ENCODE data around the gene AGXT.

Gene AGXT

DNA sequence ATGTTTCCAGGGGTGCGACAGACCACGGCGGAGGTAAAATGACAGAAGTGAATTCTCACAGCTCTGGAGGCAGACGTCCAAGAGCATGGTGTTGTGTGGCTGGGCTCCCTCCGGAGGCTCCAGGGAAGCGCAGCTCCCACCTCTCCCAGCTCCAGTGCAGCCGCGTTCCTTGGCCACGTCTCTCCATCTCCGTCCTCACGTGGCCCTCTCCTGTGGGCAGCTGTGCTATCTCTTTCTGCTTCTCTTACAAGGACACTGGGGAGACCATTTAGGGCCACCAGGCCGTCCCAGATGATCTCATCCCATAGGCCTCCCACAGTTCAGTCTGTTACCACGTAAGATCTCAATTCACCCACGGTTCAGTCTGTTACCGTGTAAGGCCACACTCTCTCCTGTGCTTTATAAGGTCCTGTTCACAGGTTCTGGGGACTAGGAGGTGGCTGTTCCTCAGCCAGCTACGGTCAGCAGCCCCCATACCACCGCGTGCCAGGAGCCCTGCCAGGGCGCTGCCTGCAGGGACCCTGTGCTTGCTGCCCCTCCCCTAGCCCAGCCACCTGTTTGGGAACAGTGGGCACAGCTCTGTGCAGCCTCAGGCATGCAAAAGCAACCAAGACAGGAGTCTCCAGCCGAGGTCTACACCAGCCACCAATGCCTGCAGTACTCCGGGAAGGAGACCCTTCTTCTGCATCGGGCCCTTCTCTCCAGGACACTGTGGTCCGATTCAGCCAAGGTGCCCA lies 30.3 kb downstream of the AGXT start:
- TF ChIP-seq POLR2A (IDR thresholded peaks at IDR 0.05; ENCODE audit: low read length), result no peak
- no peak for TF ChIP-seq GATA1 (IDR thresholded peaks at IDR 0.05; ENCODE audit: low read depth, low read length)
- no peak for DNase-seq

- no peak for DNase-seq
These were observed 30.8 kb downstream of the AGXT start for GRCh38 chr2:240899468-240899865.

DNA sequence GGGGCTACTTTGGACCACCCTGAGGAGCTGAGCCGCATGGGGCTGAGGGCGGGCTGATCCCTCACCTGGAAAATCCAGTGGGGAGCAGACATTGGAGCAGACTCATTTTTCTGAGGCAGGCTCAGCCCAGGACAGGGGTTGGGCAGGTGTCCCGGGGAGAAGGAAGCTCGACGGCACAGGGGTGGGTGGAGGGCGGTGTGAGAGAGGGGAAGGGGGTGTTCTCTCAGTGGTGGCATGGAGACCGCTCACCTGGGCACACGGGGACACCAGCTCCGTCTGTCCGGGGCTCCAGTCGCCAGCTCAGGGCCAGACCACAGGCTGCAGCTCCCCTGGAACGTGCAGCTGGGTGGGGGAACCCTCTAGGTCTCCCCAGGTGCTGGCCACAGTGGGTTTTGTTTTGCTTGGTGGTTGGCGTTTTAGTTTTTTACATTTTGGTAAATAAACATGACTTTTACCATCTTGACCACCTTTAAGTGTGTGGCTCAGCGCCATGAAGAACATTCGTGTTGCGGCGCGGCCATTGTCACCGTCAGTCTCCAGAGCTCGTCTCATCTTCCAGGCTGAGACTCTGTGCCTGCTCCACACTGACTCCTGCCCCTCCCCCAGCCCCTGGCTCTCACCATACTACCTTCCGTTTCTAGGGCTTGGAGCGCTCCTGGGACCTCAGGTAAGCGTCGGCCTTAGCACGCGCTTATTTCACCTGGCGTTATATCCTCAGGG lies 31.7 kb downstream of the AGXT start:
- TF ChIP-seq POLR2A (IDR thresholded peaks at IDR 0.05; ENCODE audit: low read length), result no peak
- TF ChIP-seq GATA1 (IDR thresholded peaks at IDR 0.05; ENCODE audit: low read depth, low read length), result no peak
- DNase-seq, result no peak

More at GRCh38 chr2:240899468-240899865, 30.8 kb downstream of the AGXT start:
- TF ChIP-seq POLR2A (IDR thresholded peaks at IDR 0.05; ENCODE audit: low read length), result no peak
- TF ChIP-seq GATA1 (IDR thresholded peaks at IDR 0.05; ENCODE audit: low read depth, low read length), result no peak

GRCh38 chr2:240901986-240902614 lies 33.5 kb downstream of the AGXT start:
- no peak for DNase-seq

GRCh38 chr2:240902615-240903041 lies 34.0 kb downstream of the AGXT start:
- no peak for TF ChIP-seq POLR2A (IDR thresholded peaks at IDR 0.05; ENCODE audit: low read length)
- TF ChIP-seq GATA1 (IDR thresholded peaks at IDR 0.05; ENCODE audit: low read depth, low read length), result no peak
- no peak for DNase-seq

More at GRCh38 chr2:240901986-240902614, 33.5 kb downstream of the AGXT start:
- TF ChIP-seq GATA1 (IDR thresholded peaks at IDR 0.05; ENCODE audit: low read depth, low read length), result no peak
- TF ChIP-seq POLR2A (IDR thresholded peaks at IDR 0.05; ENCODE audit: low read length), result no peak

GRCh38 chr2:240903191-240904060 lies 34.8 kb downstream of the AGXT start:
- DNase-seq, result no peak
- no peak for TF ChIP-seq GATA1 (IDR thresholded peaks at IDR 0.05; ENCODE audit: low read depth, low read length)
- TF ChIP-seq POLR2A (IDR thresholded peaks at IDR 0.05; ENCODE audit: low read length), result no peak

DNA sequence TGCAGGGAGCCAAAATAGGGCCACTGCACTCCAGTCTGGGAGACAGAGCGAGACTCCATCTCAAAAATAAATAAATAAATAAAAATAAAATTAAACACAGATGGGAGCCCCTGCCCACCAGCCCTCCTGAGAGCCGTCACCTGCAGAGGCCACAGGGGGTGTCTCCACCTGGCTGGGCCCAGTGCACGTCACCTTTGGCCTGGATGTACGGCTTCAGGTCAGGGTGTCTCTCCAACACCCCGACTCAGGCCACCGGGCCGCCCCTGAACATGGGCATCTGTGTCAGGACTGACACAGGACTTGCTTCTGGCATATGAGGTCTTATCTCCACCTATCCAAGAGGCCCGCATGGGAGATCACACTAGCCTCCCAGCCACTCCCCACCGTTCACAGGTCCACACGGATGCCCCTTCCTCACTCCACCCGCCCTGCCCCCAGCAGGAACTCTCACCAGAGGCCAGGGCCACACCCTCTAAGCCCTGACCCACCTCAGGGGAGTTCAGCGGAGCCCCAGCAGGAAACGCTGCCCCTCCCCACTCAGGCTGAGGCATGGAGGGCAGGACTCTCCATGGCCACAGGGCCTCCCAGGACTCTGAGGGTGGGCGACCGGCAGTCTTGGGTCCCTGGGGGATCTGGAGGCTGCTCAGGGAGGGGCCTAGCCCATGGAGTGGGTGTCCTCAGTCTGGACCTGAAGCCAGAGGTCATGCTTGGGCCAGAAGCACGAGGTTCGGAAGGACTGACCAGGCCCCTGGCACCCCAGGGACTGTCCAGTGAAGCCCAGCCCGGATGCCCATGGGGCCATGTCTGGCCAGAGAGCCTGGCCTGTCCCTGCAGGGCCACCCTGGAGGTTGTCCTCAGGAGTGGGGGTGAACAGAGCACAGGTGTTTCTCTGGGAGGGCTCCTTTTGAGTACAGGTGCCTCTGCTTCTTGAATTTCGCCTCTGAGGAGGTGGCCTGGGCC lies 35.9 kb downstream of the AGXT start:
- no peak for TF ChIP-seq POLR2A (IDR thresholded peaks at IDR 0.05; ENCODE audit: low read length)
- TF ChIP-seq GATA1 (IDR thresholded peaks at IDR 0.05; ENCODE audit: low read depth, low read length), result no peak

DNA sequence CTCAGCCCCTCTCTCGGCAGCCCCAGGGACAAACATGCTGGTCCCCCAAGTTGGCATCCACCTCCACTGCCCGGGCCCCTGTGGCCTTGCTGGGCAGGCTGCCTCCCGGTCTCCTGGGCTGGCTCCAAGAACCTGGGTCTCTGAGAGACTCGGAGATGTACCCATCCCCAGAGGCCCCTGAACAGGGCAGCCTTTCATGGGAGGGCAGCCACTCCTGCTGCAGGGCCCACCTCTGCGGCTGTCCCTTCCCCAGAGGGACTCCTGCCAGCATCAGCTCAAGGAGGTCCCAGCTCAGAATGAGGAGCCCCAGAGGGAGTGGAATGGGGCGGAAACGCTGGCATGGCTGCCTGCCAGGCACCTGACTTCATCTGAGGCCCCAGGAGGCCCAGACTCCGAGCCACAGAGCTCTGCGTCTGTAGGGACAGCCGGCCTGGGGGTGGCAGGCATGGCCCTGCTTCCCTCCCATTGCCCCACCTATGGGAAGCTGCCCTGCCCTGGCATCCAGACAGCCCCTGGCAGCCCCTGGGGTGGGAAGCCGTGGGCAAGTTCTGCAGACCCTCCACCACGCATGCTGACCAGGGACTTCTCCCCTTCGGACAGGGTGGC lies 36.7 kb downstream of the AGXT start:
- TF ChIP-seq GATA1 (IDR thresholded peaks at IDR 0.05; ENCODE audit: low read depth, low read length) (no peak), POLR2A (IDR thresholded peaks at IDR 0.05; ENCODE audit: low read length) (no peak)
- DNase-seq, result no peak

More for the DNA sequence above, 35.9 kb downstream of the AGXT start:
- DNase-seq, result no peak

DNA sequence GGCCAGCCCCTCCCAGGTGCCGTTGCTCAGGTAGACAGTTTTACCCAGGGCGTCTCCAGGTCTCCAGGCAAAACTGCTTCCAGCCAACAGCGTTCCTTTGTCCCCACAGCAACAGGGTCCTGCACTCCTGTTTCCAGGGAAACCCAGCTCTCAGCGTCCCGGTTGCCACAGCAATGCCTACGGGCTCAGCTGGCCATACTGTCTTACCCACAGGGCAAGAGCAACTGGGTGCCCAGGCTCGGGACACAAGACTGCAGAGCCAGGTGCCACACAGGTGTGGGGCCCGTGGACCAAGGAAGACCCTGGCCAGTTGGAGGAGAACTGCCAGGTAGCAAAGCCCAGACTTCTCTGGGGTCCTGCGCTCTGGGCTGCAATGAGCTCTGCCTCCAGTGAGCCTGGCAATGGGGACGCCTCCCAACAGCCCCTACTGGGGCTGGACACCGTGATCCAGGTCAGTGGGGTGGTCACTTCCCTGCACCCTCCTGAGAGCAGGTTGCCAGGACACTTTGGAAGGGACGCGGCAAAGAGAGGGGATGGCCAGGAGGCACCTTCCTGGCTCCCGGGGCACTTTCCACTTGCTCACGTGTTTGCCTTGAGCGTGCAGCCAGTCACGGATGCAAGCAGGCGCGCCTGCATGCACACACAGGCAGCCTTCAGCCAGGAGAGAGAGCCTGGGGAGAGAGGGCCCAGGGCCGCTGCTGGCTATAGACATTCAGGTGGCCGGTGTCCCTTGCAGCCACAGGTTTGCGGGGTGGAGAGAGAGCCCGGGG lies 37.7 kb downstream of the AGXT start, which contains the start of gene CROCC2:
Gene CROCC2 (plus strand): TSS at position 196 of the 770 bp plus-strand sequence. CDS start 178 bp downstream, at position 374.
- DNase-seq, result no peak
- TF ChIP-seq POLR2A (IDR thresholded peaks at IDR 0.05; ENCODE audit: low read length) (no peak), GATA1 (IDR thresholded peaks at IDR 0.05; ENCODE audit: low read depth, low read length) (no peak)

GRCh38 chr2:240906911-240907590 lies 38.4 kb downstream of the AGXT start:
- TF ChIP-seq GATA1 (IDR thresholded peaks at IDR 0.05; ENCODE audit: low read depth, low read length) (no peak), POLR2A (IDR thresholded peaks at IDR 0.05; ENCODE audit: low read length) (no peak)
- DNase-seq, result no peak
